GM10248 (cell line): Measurements from ENCODE around the gene C1QTNF2.
"Not testable (repeated sequence)": the region's sequence is repeated elsewhere in the genome, so short reads cannot be mapped to it uniquely, and the experiment has no call there.

Source experiments
- CTCF ChIA-PET: fragments of 300-600 bp; sonication (Branson Sonifier 250); formaldehyde crosslinking; extraction: SDS; loops from one replicate; lab custom pipeline; 2021; ENCODE audit warnings: antibody characterized with exemption; lab: Yijun Ruan, JAX
- POLR2A ChIA-PET: fragments of 350-650 bp; sonication (Branson Sonifier 250); formaldehyde crosslinking; extraction: SDS; loops from one replicate; lab custom pipeline; 2020; ENCODE audit warnings: antibody characterized with exemption; lab: Yijun Ruan, JAX
- DNase-seq: peaks from one replicate; pipeline ENCODE4 v3.0.0; 2012; ENCODE audit errors: extremely low spot score
- TF ChIP-seq, protein P1 (sequence below): IDR thresholded peaks from 2 replicates; pipeline ENCODE4 v1.5.1; 2012; ENCODE audit warnings: mild to moderate bottlenecking, low read depth; ENCODE audit errors: extremely low read depth, missing control alignments, control extremely low read depth

Gene C1QTNF2

DNA sequence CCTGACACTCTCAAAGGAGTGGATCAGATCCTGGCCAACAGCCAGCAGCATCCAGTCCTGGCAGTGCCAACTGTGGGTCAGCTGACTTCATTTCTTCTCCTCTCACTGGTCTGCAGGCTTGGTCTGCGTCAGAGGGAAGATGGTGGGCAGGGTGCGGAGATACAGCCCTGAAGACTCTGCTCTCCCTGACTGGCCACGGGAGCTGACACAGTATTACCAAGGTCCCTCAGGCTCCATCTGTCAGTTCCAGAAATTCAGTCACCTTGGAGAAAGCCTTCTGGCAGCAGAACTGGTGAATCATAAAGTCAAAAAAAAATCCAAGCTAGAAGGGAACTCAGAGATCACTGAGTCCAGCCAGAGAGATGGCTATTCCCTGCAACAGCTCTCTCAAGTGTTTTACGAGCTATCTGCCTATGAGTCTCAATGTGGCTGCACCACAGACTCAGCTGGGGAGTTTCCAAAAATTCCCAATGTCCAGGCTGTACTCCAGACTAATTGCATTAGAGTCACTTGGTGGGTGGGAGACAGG lies 27.9 kb downstream of the C1QTNF2 start:
- ChIA-PET CTCF (interaction anchor here (1.0 to 6.5 kb wide), 12 partner anchors 10 to 321 kb away, joined by 3 to 73 read pairs (median 4); no protein-coding TSS in a partner anchor), POLR2A (no interaction called here)
- TF ChIP-seq, protein P1, sequence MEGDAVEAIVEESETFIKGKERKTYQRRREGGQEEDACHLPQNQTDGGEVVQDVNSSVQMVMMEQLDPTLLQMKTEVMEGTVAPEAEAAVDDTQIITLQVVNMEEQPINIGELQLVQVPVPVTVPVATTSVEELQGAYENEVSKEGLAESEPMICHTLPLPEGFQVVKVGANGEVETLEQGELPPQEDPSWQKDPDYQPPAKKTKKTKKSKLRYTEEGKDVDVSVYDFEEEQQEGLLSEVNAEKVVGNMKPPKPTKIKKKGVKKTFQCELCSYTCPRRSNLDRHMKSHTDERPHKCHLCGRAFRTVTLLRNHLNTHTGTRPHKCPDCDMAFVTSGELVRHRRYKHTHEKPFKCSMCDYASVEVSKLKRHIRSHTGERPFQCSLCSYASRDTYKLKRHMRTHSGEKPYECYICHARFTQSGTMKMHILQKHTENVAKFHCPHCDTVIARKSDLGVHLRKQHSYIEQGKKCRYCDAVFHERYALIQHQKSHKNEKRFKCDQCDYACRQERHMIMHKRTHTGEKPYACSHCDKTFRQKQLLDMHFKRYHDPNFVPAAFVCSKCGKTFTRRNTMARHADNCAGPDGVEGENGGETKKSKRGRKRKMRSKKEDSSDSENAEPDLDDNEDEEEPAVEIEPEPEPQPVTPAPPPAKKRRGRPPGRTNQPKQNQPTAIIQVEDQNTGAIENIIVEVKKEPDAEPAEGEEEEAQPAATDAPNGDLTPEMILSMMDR, result no peak
- no peak for DNase-seq

DNA sequence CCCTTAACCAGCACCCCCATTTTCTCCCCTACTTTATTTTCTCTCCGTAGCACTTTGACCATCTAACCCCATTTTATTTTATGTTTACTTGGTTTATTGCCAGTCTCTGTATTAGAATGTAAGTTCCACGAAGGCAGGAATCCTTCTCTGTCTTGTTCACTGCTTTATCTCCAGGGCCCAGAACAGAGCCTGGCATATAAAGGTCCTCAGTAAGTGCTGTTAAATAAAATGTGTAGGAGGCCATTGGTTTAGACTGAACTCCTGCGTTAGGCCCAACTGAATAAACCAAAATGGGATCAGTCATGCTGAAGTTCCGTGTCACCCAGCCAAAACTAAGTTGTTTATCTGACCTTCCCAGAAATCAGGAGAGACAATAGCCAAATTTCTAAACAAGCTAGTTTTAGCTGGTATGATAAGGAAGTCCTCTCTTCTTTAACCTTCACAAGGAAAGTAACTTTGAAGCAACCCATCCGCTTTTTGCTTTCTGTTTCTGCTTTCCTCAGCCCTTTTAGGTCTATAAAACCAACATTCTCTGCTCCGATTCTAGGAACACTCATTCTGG lies 29.0 kb downstream of the C1QTNF2 start:
- no peak for DNase-seq
- POLR2A ChIA-PET, result no interaction called here
- TF ChIP-seq, protein P1, result no peak
- CTCF ChIA-PET, result interaction anchor here (0.7 to 6.5 kb wide), 9 partner anchors 18 to 321 kb away, joined by 3 to 73 read pairs (median 3); no protein-coding TSS in a partner anchor

DNA sequence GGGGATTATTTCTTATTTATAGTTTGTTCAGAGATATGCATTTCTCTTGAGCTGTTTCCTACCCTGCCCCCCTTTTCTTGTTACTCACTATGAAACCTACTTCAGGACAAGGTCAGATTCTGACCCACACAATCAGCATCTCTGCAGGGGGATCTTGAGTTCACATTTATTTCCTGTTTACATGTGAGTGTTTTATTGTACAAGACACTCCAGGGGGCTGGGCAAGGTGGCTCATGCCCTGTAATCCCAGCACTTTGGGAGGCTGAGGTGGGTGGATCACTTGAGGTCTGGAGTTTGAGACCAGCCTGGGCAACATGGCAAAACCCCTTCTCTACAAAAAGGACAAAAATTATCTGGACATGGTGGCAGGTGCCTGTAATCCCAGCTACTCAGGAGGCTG lies 29.9 kb downstream of the C1QTNF2 start:
- POLR2A ChIA-PET, DNase-seq: not testable (repeated sequence)
- CTCF ChIA-PET, result interaction anchor here (0.7 to 6.5 kb wide), 4 partner anchors 91 to 320 kb away, joined by 3 to 73 read pairs (median 11); no protein-coding TSS in a partner anchor

DNA sequence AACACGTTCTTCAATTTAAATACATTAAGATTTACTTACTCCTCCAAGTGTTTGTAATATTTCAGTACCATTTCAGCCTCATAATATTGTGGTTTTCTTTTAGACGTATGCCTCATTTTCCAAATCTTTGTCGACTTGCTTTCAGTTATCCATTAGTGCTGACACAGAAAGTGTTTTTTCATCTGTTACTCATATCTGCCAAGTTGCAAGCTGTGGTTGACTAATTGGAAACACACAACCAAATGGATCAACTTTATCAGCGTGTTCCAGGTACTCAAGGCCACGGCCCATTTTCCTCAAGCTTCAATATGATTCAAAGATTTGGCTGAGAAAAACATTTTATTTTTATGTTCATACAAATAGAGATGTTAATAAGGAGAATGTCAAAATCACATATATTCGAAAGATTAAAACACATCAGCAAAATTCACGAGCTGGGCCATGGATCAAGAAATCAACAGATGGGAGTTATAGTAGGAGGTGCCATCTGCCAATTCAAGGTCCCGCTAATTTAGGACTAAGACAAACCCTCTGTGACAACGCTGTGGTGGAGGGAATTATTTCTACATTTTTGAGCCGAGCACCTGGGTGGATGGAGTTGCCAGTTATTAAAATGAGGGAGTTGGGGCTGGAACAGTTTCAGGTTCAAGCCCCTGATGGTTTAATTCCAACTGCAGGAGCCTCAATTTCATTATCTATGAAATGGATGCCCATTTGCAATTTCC lies 30.9 kb downstream of the C1QTNF2 start:
- no peak for DNase-seq
- TF ChIP-seq, protein P1, result no peak
- ChIA-PET POLR2A (no interaction called here), CTCF (interaction anchor here (1.1 to 3.2 kb wide), 2 partner anchors 140 to 317 kb away, joined by 3 to 18 read pairs; no protein-coding TSS in a partner anchor)

DNA sequence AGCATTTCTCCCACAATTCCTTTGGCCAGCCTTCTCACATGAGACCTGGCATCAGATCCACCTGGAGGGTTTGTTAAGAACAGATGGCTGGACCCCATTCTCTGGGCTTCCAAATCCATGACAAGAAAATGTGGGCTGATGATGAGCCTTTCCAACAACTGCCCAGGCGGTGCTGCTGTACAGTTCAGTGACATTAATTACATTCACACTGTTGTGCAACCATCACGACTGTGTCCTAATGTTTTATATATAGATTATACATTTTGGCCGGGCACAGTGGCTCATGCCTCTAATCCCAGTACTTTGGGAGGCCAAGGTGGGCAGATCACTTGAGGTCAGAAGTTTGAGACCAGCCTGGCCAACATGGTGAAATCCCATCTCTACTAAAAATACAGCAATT lies 35.7 kb downstream of the C1QTNF2 start:
- DNase-seq, POLR2A ChIA-PET: not testable (repeated sequence)
- CTCF ChIA-PET, result interaction anchor here (1.6 kb wide), 1 partner anchor 11 kb away, joined by 8 read pairs; no protein-coding TSS in a partner anchor

DNA sequence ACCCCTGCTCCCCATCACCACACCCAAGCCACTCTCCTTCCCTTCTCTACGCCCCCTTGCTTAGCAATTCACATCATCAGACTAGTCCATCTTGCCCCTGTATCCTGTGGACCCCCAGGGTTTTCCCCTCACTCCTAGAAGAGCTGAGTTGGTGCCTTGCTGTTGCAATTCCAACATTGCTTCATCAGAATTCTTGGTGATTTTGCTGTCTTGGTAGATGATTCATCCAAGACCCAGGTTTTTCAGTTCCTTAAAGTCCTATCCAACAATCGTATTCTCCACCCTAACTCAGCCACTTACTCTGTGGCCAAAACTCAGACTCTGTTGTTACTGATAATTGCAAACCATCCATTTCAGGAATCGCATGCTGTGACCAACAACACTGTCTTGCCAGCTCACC lies 36.7 kb downstream of the C1QTNF2 start:
- TF ChIP-seq, protein P1, result no peak
- CTCF ChIA-PET, result interaction anchor here (1.5 to 2.6 kb wide), 2 partner anchors 11 to 312 kb away, joined by 4 to 11 read pairs; no protein-coding TSS in a partner anchor
- POLR2A ChIA-PET, result no interaction called here
- DNase-seq, result no peak

DNA sequence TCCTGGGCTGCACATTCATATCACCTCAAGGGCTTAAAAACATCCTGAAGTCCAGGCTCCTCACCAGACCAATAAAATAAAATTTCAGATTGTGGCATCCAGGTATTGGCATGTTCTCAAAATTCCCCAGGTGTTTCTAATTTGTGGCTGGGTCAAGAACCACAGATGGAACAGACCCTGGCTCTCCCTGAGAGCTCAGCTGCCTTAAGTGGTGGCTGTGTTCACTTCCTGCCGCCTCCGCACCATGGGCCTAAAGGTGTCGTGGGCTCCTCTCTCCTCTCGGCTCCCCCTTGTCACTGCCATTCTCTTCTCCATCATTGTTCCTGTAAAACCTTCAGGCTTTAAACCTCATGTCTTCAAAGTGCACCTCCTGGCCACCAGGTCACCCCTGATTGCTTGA lies 40.2 kb downstream of the C1QTNF2 start:
- DNase-seq, result no peak
- ChIA-PET CTCF (interaction anchor here (0.9 to 1.2 kb wide), 2 partner anchors 13 to 15 kb away, joined by 3 to 5 read pairs; no protein-coding TSS in a partner anchor), POLR2A (no interaction called here)
- TF ChIP-seq, protein P1, result no peak
